Heart left ventricle (tissue), 16 donors: Measurements from ENCODE around the gene BARHL1. TPM values are rescaled to one million over a fixed set of nuclear protein-coding genes. Genes with fewer than 3 reads are reported as not detected.

ENCODE experiments used
- ATAC-seq, 4 donors: fragments of 200-7000 bp; cut with Tn5 transposase; one replicate each; pipeline ENCODE4 v1.9.1; 2020 to 2022; ENCODE audit warnings: moderate library complexity in 4 of 4, mild to moderate bottlenecking in 3 of 4, moderate number of reproducible peaks in 1 of 4
- DNase-seq, 5 donors: peaks; one replicate each; pipeline ENCODE4 v3.0.0-alpha.2; 2020
- H3K27ac ChIP-seq, 12 donors: fragments of 200-600 bp; sonication (generic) in 4 of 12; one replicate each; pipeline versions ENCODE4 v1.5.0 to v1.8.0; 2016 to 2022; ENCODE audit warnings: mild to moderate bottlenecking in 2 of 12
- H3K27me3 ChIP-seq, 9 donors: fragments of 200-600 bp; sonication (generic) in 2 of 9; one replicate each; pipeline versions ENCODE4 v1.5.1 to v1.8.0; 2016 to 2022; ENCODE audit warnings: mild to moderate bottlenecking in 3 of 9
- H3K36me3 ChIP-seq, 9 donors: fragments of 200-600 bp; sonication (generic) in 2 of 9; one replicate each; pipeline versions ENCODE4 v1.5.0 to v1.8.0; 2018 to 2022; ENCODE audit warnings: mild to moderate bottlenecking in 2 of 9
- H3K4me1 ChIP-seq, 12 donors: fragments of 200-600 bp; sonication (generic) in 4 of 12; one replicate each; pipeline versions ENCODE4 v1.5.0 to v1.8.0; 2016 to 2022; ENCODE audit warnings: mild to moderate bottlenecking in 3 of 12
- H3K4me3 ChIP-seq, 12 donors: fragments of 200-600 bp; sonication (generic) in 4 of 12; one replicate each; pipeline versions ENCODE4 v1.5.0 to v1.8.0; 2017 to 2022; ENCODE audit warnings: mild to moderate bottlenecking in 9 of 12, moderate library complexity in 4 of 12
- H3K9me3 ChIP-seq, 12 donors: fragments of 200-600 bp; sonication (generic) in 4 of 12; one replicate each; pipeline versions ENCODE4 v1.5.0 to v1.8.0; 2016 to 2022; ENCODE audit warnings: mild to moderate bottlenecking in 1 of 12
- CTCF ChIP-seq, 12 donors: fragments of 200-600 bp; sonication (generic) in 4 of 12; IDR thresholded peaks; one replicate each; pipeline versions ENCODE4 v1.5.0 to v1.8.0; 2018 to 2022; ENCODE audit warnings: antibody characterized with exemption in 12 of 12, mild to moderate bottlenecking in 5 of 12
- POLR2A ChIP-seq, 2 donors: fragments of 450-650 bp; IDR thresholded peaks; one replicate each; pipeline ENCODE4 v1.6.1; 2017; ENCODE audit warnings: antibody characterized with exemption in 2 of 2, mild to moderate bottlenecking in 2 of 2, moderate library complexity in 2 of 2
- WGBS, 4 donors: extraction: QIAGEN DNeasy Blood & Tissue Kit in 2 of 4; methylation state at CpG; one replicate each; pipeline versions ENCODE4 v1.1.5 to v1.1.7; 2013 to 2018; 5-methylcytosine and 5-hydroxymethylcytosine counted together
- intact Hi-C, 10 donors: fragments of 100-400 bp; cut with DNase I; formaldehyde crosslinking; loops; one replicate each; pipeline versions ENCODE4 v1.11.1 to v1.14.2; 2022
- polyA plus RNA-seq, 2 donors: library from polyadenylated mRNA; stranded (reverse); fragments of 200-250 nt; gene quantifications; one replicate each; pipeline ENCODE4 v1.2.3, GENCODE V29; 2013
- total RNA-seq, 9 donors: library from RNA; depleted of rRNA in 2 of 9; stranded (reverse); fragments of >200 nt in 2 of 9; fragmentation: NEBNext Ultra II Directional in 3 of 9; extraction: Animal tissue kit (Norgen Biotek cat#: 25700) in 3 of 9; gene quantifications; one replicate each; pipeline versions ENCODE4 v1.1.0 to v1.2.4, GENCODE V29; 2016 to 2023
- donor health status: ischemic (EF 13 %, LVEDD 7.1; RV severe dilation, severe dysfunction).
- donor health status: healthy with polysubstance abuse.
- donor health status: DM: no; HTN: yes; CAD: no.
- donor health status: DM: no; HTN: no; CAD: no.
- donor health status: ischemic (EF 25% LVEDD 6.9; RV normal size, moderate dysfunction).
- donor health status: ischemic (EF 25% LVEDD 5.7; RV mildly dilated, moderate dysfunction).
- donor health status: healthy.
- donor health status: DM: yes; HTN: yes; CAD: no.
- donor health status: ischemic (EF 35%, LVEDD 5.7; RV mildly dilated, moderate dysfunction).
- donor health status: nonischemic (EF 11% LVEDD 7.7; RV severe dilation, severe dysfunction).
- donor health status: DM: yes; HTN: yes; CAD: no.
- donor health status: PGD.
- donor health status: ischemic (EF 29% LVEDD 5.4; RV normal size, mild dysfunction).
- donor health status: nonischemic (EF 23%, LVEDD 6.1; RV moderate dilation, normal function).

Gene BARHL1
- total and polyA plus RNA-seq, 11 donors, result not detected

DNA sequence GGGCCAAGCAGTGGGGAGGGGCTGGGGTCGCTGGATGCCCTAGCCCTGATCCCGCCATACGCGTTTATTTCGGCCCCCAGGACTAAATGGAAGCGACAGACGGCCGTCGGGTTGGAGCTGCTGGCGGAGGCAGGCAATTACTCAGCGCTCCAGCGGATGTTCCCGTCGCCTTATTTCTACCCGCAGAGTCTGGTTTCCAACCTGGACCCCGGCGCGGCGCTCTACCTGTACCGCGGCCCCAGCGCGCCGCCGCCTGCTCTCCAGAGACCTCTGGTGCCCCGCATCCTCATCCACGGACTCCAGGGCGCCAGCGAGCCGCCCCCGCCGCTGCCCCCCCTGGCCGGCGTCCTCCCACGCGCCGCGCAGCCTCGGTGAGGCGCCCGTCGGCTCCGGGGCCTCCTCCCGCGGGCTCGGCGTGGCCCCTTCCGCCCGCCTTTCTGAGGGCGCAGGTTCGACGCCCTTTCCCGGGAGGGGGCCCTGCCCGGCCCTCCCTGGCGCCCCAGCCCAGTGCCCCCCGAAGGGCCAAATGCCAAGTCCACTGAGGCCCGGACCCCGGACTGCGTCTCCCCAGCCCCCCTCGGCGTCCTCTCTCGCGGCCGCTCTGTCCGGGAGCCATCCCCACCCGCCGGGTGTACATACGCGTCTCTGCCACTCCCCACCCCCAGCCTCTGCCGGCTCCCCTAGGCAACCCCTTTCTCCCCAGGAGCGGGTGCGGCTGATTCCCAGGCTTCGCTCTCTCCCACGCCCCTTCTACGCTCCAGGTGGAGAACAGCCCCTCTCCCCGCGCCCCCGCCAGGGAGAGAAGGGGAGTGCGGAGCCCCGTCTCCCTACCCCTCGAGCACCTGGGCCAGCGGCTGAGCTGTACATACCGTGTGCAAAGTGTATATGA is 7.0 kb downstream of the BARHL1 start:
- TF ChIP-seq POLR2A (IDR thresholded peaks at IDR 0.05), result no peak
- no peak for TF ChIP-seq CTCF (IDR thresholded peaks at IDR 0.05)
- Histone ChIP-seq H3K27ac (no peak overlapping the region), H3K27me3 (peaks cover 60 to 79% (median 75%) of the 10 kb centered on the region in 9 donors), H3K4me1 (peaks cover 0 to 32% (median 1%) of the 10 kb centered on the region in 12 donors), H3K36me3 (peaks cover 0 to 14% (median 4%) of the 10 kb centered on the region in 9 donors), H3K4me3 (no peak overlapping the region), H3K9me3 (no peaks in the 10 kb centered on the region)
- intact Hi-C loops, result no loop called here
- ATAC-seq (no peak), DNase-seq (no peak)
- WGBS, 4 donors, result 3 to 4% (median 3%) methylated on average over 41 to 83 of the region's 83 CpGs

GRCh38 chr9:132590037-132590317 is 7.6 kb downstream of the BARHL1 start:
- TF ChIP-seq CTCF (IDR thresholded peaks at IDR 0.05), result no peak
- TF ChIP-seq POLR2A (IDR thresholded peaks at IDR 0.05), result no peak
- intact Hi-C loops, result no loop called here
- ATAC-seq (no peak), DNase-seq (no peak)
- 3 to 5% (median 4%) methylated on average over 11 to 17 of the region's 17 CpGs for WGBS, 4 donors
- Histone ChIP-seq H3K9me3 (no peaks in the 10 kb centered on the region), H3K4me3 (no peak overlapping the region), H3K27ac (no peak overlapping the region), H3K27me3 (peaks cover 55 to 73% (median 69%) of the 10 kb centered on the region in 9 donors), H3K4me1 (peaks cover 0 to 32% (median 1%) of the 10 kb centered on the region in 12 donors), H3K36me3 (peaks cover 0 to 20% (median 10%) of the 10 kb centered on the region in 9 donors)

DNA sequence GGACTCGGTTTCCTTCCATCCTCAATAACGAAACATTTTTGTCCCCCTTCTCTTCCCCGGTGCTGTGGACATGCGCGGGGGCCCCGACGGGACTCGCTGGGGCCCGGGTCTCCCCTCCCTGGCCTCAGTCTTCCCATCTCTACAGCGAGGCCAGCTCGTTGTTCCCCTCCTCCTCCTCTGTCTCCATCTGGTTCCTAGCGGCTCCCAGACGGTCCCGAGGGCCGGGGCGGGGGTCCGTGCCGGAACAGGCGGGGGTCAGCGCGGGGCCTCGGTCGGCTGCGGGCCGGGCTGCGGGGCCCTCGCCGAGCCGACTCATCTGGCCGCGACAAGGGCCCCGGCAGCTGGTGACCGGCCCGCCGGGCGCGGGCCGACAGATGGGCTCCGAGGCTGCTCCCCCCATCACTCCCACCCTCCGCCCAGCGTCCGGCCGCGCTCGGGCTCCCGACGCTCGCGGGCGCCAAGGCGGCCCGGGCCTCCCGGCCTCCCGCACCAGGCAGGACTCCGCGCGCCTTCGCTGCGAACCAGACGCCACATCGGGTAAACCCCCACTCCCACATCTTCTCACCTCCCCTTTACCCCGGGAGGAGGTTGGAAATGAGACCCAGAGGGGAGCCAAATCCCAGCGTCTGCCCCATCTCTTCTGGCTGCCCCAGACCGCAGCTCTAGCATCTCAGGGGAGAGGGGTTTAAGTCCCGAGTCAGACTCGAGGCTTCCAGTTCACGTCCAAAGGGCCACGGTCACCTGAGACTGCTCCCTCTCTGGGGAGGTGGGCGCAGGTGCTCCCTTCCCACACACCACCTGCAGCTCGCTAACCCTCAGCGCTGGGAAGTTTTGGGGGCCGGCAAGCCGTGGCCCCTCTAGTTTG is 8.1 kb downstream of the BARHL1 start:
- Histone ChIP-seq H3K36me3 (peaks cover 0 to 26% (median 15%) of the 10 kb centered on the region in 9 donors), H3K27me3 (peaks cover 49 to 68% (median 64%) of the 10 kb centered on the region in 9 donors), H3K27ac (no peak overlapping the region), H3K4me1 (peaks cover 0 to 32% (median 1%) of the 10 kb centered on the region in 12 donors), H3K4me3 (no peak overlapping the region), H3K9me3 (no peaks in the 10 kb centered on the region)
- DNase-seq (no peak), ATAC-seq (no peak)
- no peak for TF ChIP-seq CTCF (IDR thresholded peaks at IDR 0.05)
- TF ChIP-seq POLR2A (IDR thresholded peaks at IDR 0.05), result no peak
- 2 to 4% (median 3%) methylated on average over 29 to 73 of the region's 73 CpGs for WGBS, 4 donors
- intact Hi-C loops, result no loop called here

GRCh38 chr9:132591244-132591643 is 8.8 kb downstream of the BARHL1 start:
- no peak for ATAC-seq
- H3K27me3 ChIP-seq, result peaks cover 42 to 61% (median 57%) of the 10 kb centered on the region in 9 donors
- intact Hi-C loops, result no loop called here
- peaks cover 0 to 32% (median 1%) of the 10 kb centered on the region in 12 donors for H3K4me1 ChIP-seq
- H3K36me3 ChIP-seq, result peaks cover 0 to 33% (median 15%) of the 10 kb centered on the region in 9 donors
- H3K9me3 ChIP-seq, result no peaks in the 10 kb centered on the region
- H3K4me3 ChIP-seq, result no peak overlapping the region
- no peak for TF ChIP-seq POLR2A (IDR thresholded peaks at IDR 0.05)
- TF ChIP-seq CTCF (IDR thresholded peaks at IDR 0.05), result no peak
- no peak for DNase-seq
- H3K27ac ChIP-seq, result no peak overlapping the region
- 28 to 35% (median 32%) methylated on average over 5 to 6 of the region's 6 CpGs for WGBS, 4 donors
